ENCODE measurements around the gene M1AP. TPM values are rescaled to one million over a fixed set of nuclear protein-coding genes. Genes with fewer than 3 reads are reported as not detected.

Gene M1AP
- total RNA-seq, 1 donor from 2014 or later: 0.24 TPM

DNA sequence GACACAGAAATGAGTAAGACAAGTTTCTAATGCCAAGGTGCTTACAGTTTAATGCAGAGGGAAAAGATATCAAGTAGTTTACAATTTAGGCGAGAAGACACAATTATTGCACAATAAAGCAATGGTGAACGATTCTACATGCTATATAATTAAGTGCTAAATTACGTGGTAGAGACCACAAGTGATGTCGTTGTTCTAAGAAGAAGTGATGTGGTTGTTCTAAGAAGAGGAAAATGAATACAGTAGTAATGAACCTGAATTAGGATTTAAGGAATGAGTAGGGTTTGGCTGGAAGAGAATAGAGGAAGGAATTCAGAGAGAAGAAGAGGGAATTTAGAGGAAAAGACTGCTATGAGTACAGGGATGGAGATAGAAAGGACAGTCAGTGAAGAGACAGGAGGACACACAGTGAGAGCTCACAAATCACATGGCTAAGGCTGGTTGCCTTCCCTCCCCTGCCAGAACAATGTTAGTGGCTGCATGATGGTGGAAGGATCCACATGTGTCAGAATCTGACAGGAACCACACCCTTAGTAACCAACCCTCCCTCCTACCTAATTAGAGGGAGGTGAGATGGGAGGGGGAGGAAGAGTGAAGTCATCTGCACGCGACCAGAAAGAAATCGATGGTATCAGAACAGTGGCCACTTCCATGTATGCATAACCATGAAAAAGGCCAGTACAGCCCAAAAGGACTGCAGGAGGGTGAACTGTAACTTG is 44.7 kb downstream of the M1AP start:
- Mint-ChIP-seq H3K4me1 (ENCODE audit: unreplicated experiment) (no peaks in the 10 kb centered on the region), H3K27me3 (peaks cover 42% of the 10 kb centered on the region), H3K9me3 (no peaks in the 10 kb centered on the region), H3K4me3 (no peak overlapping the region), H3K36me3 (no peaks in the 10 kb centered on the region), H3K27ac (no peak overlapping the region)
- DNase-seq (ENCODE audit: extremely low spot score, unreplicated experiment): no peak
- TF ChIP-seq, protein P1, sequence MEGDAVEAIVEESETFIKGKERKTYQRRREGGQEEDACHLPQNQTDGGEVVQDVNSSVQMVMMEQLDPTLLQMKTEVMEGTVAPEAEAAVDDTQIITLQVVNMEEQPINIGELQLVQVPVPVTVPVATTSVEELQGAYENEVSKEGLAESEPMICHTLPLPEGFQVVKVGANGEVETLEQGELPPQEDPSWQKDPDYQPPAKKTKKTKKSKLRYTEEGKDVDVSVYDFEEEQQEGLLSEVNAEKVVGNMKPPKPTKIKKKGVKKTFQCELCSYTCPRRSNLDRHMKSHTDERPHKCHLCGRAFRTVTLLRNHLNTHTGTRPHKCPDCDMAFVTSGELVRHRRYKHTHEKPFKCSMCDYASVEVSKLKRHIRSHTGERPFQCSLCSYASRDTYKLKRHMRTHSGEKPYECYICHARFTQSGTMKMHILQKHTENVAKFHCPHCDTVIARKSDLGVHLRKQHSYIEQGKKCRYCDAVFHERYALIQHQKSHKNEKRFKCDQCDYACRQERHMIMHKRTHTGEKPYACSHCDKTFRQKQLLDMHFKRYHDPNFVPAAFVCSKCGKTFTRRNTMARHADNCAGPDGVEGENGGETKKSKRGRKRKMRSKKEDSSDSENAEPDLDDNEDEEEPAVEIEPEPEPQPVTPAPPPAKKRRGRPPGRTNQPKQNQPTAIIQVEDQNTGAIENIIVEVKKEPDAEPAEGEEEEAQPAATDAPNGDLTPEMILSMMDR (conservative IDR thresholded peaks at IDR 0.05): no peak

- no peaks in the 10 kb centered on the region for H3K9me3 Mint-ChIP-seq
- no peak for DNase-seq (ENCODE audit: extremely low spot score, unreplicated experiment)
- no peak overlapping the region for H3K27ac Mint-ChIP-seq
- no peaks in the 10 kb centered on the region for H3K36me3 Mint-ChIP-seq
- peaks cover 38% of the 10 kb centered on the region for H3K27me3 Mint-ChIP-seq
- TF ChIP-seq, protein P1 (conservative IDR thresholded peaks at IDR 0.05): no peak
- no peaks in the 10 kb centered on the region for H3K4me1 Mint-ChIP-seq (ENCODE audit: unreplicated experiment)
- no peak overlapping the region for H3K4me3 Mint-ChIP-seq
Measured at GRCh38 chr2:74602586-74603281, 45.4 kb downstream of the M1AP start.

- H3K4me1 Mint-ChIP-seq (ENCODE audit: unreplicated experiment): peaks cover 9% of the 10 kb centered on the region
- peaks cover 41% of the 10 kb centered on the region for H3K27me3 Mint-ChIP-seq
- TF ChIP-seq, protein P1 (conservative IDR thresholded peaks at IDR 0.05): no peak
- H3K36me3 Mint-ChIP-seq: no peaks in the 10 kb centered on the region
- H3K9me3 Mint-ChIP-seq: no peaks in the 10 kb centered on the region
- H3K4me3 Mint-ChIP-seq: no peak overlapping the region
- H3K27ac Mint-ChIP-seq: no peak overlapping the region
- DNase-seq (ENCODE audit: extremely low spot score, unreplicated experiment): no peak
Measured at GRCh38 chr2:74599676-74600075, 48.5 kb downstream of the M1AP start.

- Mint-ChIP-seq H3K4me3 (no peak overlapping the region), H3K36me3 (no peaks in the 10 kb centered on the region), H3K9me3 (no peaks in the 10 kb centered on the region), H3K27ac (no peak overlapping the region), H3K4me1 (ENCODE audit: unreplicated experiment) (peaks cover 9% of the 10 kb centered on the region), H3K27me3 (peaks cover 35% of the 10 kb centered on the region)
- TF ChIP-seq, protein P1 (conservative IDR thresholded peaks at IDR 0.05): no peak
- DNase-seq (ENCODE audit: extremely low spot score, unreplicated experiment): no peak
Measured at GRCh38 chr2:74597410-74597809, 50.7 kb downstream of the M1AP start.

DNA sequence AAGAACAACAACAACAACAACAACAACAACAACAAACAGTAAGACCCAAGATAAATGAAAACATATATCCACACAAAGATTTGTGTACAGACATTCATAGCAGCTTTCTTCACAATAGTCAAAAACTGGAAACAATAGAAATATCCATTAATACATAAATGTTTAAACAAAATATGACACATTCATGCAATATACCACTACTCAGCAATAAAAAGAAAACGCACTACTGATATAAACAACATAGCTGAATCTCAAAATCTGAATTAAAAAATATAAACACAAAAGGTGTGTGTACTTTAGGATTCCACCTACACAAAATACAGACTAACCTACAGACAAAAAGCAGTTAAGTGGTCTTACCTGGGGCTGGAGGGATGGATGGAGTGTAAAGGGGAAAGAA is 51.5 kb downstream of the M1AP start:
- Mint-ChIP-seq H3K9me3 (no peaks in the 10 kb centered on the region), H3K27ac (no peak overlapping the region), H3K36me3 (no peaks in the 10 kb centered on the region), H3K4me1 (ENCODE audit: unreplicated experiment) (peaks cover 9% of the 10 kb centered on the region), H3K4me3 (no peak overlapping the region), H3K27me3 (peaks cover 34% of the 10 kb centered on the region)
- TF ChIP-seq, protein P1 (conservative IDR thresholded peaks at IDR 0.05): no peak
- no peak for DNase-seq (ENCODE audit: extremely low spot score, unreplicated experiment)
